Activated CD8-positive, alpha-beta memory T cell treated with anti-CD3 and anti-CD28 coated beads, Interleukin-2, amount 10 ng/mL, durations not matched to agents 7 days and 5 days (primary cell): Measurements from ENCODE around the gene PIGQ. TPM values are rescaled to one million over a fixed set of nuclear protein-coding genes. Genes with fewer than 3 reads are reported as not detected.

Experiments
- ATAC-seq: fragments of 150-1000 bp; cut with Tn5 transposase; one replicate; pipeline ENCODE4 v1.10.0; 2021; ENCODE audit warnings: moderate library complexity
- CTCF ChIA-PET: fragments of 350-600 bp; sonication (Branson Sonifier 250); formaldehyde crosslinking; loops from one replicate; lab custom pipeline; 2021; ENCODE audit warnings: antibody characterized with exemption; lab: Charles Lee
- DNase-seq: peaks from one replicate; pipeline ENCODE4 v3.0.0-alpha.2; 2020
- H3K27ac Mint-ChIP-seq: one replicate; pipeline ENCODE4 v1.8.0; 2021; ENCODE audit warnings: mild to moderate bottlenecking, mixed read lengths
- H3K27me3 Mint-ChIP-seq: one replicate; pipeline ENCODE4 v1.8.0; 2021; ENCODE audit warnings: mixed read lengths
- H3K36me3 Mint-ChIP-seq: one replicate; pipeline ENCODE4 v1.8.0; 2021; ENCODE audit warnings: mild to moderate bottlenecking, mixed read lengths
- H3K4me1 Mint-ChIP-seq: one replicate; pipeline ENCODE4 v1.8.0; 2021; ENCODE audit warnings: mixed read lengths
- H3K4me3 Mint-ChIP-seq: one replicate; pipeline ENCODE4 v1.8.0; 2021; ENCODE audit warnings: mild to moderate bottlenecking, moderate library complexity, mixed read lengths
- H3K9me3 Mint-ChIP-seq: one replicate; pipeline ENCODE4 v1.8.0; 2022; ENCODE audit warnings: low read depth, mixed read lengths
- total RNA-seq, 2 experiments: library from RNA; stranded (reverse); gene quantifications; one replicate each; pipeline ENCODE4 v1.2.3, GENCODE V29; 2021

PIGQ gene
- total RNA-seq, 2 experiments from 2014 or later: 38.8 to 41.0 TPM

DNA sequence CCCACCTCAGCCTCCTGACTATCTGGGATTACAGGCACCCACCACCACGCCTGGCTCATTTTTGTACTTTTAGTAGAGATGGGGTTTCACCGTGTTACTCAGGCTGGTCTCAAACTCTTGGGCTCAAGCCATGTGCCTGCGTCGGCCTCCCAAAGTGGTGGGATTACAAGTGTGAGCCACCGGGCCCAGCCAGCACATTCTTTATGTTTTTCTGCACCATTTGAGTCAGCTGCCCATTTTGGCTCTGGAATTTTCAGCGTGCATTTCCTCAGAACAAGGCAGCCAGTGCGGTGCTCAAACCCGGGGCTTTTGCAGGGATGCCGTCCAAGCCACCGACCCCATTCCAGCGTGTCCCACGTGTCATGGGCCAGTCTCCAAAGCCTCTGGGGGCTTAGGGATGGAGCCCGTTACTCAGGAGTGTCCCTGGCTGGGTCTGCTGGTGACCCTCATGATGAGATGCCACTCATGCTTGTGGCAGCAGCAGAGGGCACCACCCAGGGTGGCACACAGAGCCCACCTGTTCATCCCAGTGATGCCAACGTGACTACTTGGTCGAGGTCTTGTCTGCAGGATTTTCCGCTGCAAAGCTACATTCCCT lies 16.4 kb downstream of the PIGQ start:
- H3K4me3 Mint-ChIP-seq: no peak overlapping the region
- H3K36me3 Mint-ChIP-seq: no peaks in the 10 kb centered on the region
- no peak overlapping the region for H3K27ac Mint-ChIP-seq
- DNase-seq (no peak), ATAC-seq (no peak)
- no peaks in the 10 kb centered on the region for H3K9me3 Mint-ChIP-seq
- H3K4me1 Mint-ChIP-seq: peaks cover 21% of the 10 kb centered on the region
- CTCF ChIA-PET: no interaction called here
- no peaks in the 10 kb centered on the region for H3K27me3 Mint-ChIP-seq

- Mint-ChIP-seq H3K9me3 (no peaks in the 10 kb centered on the region), H3K36me3 (no peaks in the 10 kb centered on the region), H3K4me1 (peaks cover 23% of the 10 kb centered on the region), H3K27ac (peak overlapping the region; percentile 97), H3K4me3 (peak overlapping the region; percentile 85), H3K27me3 (no peaks in the 10 kb centered on the region)
- DNase-seq: no peak
- CTCF ChIA-PET: interaction anchor here (1.1 to 2.3 kb wide), 3 partner anchors 8 to 13 kb away, joined by 3 to 9 read pairs (median 5); no protein-coding TSS in a partner anchor
- no peak for ATAC-seq
These were observed 17.1 kb downstream of the PIGQ start for GRCh38 chr16:586645-587590.

- H3K4me1 Mint-ChIP-seq: peaks cover 25% of the 10 kb centered on the region
- ATAC-seq (peak; percentile 11), DNase-seq (peak; percentile 78)
- peak overlapping the region; percentile 85 for H3K4me3 Mint-ChIP-seq
- CTCF ChIA-PET: interaction anchor here (1.2 to 2.3 kb wide), 4 partner anchors 10 to 59 kb away, joined by 3 to 9 read pairs (median 4); partner anchors contain the start of gene METTL26
- no peaks in the 10 kb centered on the region for H3K9me3 Mint-ChIP-seq
- H3K27ac Mint-ChIP-seq: peak overlapping the region; percentile 97
- H3K27me3 Mint-ChIP-seq: no peaks in the 10 kb centered on the region
- H3K36me3 Mint-ChIP-seq: no peaks in the 10 kb centered on the region
These were observed 18.8 kb downstream of the PIGQ start for GRCh38 chr16:588639-588888.

DNA sequence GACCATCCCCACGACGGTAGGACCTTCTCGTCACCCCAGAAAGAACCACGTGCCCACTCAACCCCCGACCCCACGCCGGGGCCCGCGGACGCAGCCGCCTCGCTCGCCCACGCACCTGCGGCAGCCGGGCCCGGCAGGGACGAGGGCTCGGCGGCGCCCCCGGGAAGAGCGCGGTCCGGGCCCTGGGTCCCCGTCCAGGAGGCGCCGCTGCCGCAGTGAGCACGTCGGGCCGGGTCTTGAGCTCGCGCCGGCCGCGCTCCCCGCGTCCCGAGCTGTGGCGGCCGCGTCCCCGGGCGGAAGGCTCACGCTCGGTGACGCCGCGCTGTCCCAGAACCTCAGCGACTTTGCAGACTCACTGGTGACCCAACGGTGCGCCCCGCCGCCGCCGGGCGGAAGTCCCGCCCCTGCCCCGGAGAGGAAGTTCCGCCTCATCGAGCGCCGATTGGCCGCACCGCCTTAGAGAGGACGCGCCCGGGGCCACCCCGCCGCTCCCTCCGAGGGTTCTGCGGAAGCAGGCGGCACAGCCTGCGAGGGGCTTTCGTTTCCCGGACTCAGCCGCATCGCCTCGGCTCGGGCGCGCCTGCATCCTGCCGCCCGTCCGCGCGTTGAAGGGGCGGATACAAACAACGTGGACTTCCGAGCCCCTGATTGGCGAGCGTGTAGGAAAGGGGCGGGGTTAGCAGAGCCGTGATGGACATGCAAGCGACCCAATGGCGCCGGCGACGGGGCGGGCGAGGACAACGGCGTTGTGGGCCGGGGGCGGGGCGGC lies 19.3 kb downstream of the PIGQ start:
- Mint-ChIP-seq H3K9me3 (no peaks in the 10 kb centered on the region), H3K4me1 (peaks cover 25% of the 10 kb centered on the region), H3K27ac (peak overlapping the region; percentile 97), H3K4me3 (peak overlapping the region; percentile 85), H3K36me3 (no peaks in the 10 kb centered on the region), H3K27me3 (no peaks in the 10 kb centered on the region)
- CTCF ChIA-PET: interaction anchor here (1.2 to 2.3 kb wide), 4 partner anchors 10 to 59 kb away, joined by 3 to 9 read pairs (median 4); partner anchors contain the start of gene METTL26
- ATAC-seq (peak; percentile 78), DNase-seq (peak; percentile 98)

- no peaks in the 10 kb centered on the region for H3K27me3 Mint-ChIP-seq
- ATAC-seq: peak; percentile 87
- no peaks in the 10 kb centered on the region for H3K36me3 Mint-ChIP-seq
- peak within 1 kb of the TSS; percentile 85 for H3K4me3 Mint-ChIP-seq
- H3K9me3 Mint-ChIP-seq: no peaks in the 10 kb centered on the region
- peak; percentile 99 for DNase-seq
- peak within 1 kb of the TSS; percentile 94 for H3K27ac Mint-ChIP-seq
- CTCF ChIA-PET: interaction anchor here (0.9 kb wide), 1 partner anchor 46 kb away, joined by 3 read pairs; the partner anchor contains the start of gene METTL26
- peaks cover 25% of the 10 kb centered on the region for H3K4me1 Mint-ChIP-seq
These were observed 20.0 kb downstream of the PIGQ start, which contains the start of gene RAB40C for GRCh38 chr16:589658-590187. Gene RAB40C (plus strand): TSS chr16:590066. CDS start chr16:590292, 226 bp downstream.

DNA sequence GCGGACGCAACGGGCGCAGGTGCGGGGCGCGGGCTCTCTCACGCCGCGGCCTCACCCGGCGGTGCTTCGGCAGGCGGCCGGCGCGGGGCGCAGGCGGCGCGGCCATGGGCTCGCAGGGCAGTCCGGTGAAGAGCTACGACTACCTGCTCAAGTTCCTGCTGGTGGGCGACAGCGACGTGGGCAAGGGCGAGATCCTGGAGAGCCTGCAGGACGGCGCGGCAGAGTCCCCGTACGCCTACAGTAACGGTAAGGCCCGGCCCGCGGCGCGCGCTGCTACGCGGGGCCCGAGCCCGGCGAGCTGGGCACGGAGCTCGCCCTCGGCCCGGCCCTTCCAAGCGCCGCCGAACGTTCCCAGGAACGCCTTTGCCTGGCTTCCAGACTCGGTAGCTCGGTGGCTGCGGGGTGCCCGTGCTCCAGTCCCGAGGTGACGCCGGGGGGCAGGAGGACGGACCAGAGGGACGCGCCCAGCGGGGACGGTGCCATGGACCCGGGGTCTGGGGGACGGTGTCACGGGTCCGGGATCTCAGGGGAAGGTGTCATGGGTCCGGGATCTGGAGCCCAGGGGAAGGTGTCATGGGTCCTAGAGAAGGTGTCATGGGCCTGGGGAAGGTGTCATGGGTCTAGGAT lies 20.5 kb downstream of the PIGQ start:
- no peaks in the 10 kb centered on the region for H3K9me3 Mint-ChIP-seq
- H3K27ac Mint-ChIP-seq: no peak overlapping the region
- ATAC-seq (peak; percentile 0), DNase-seq (peak; percentile 54)
- no peaks in the 10 kb centered on the region for H3K36me3 Mint-ChIP-seq
- peak overlapping the region; percentile 73 for H3K4me3 Mint-ChIP-seq
- no peaks in the 10 kb centered on the region for H3K27me3 Mint-ChIP-seq
- CTCF ChIA-PET: interaction anchor here (0.9 kb wide), 1 partner anchor 46 kb away, joined by 3 read pairs; the partner anchor contains the start of gene METTL26
- peaks cover 25% of the 10 kb centered on the region for H3K4me1 Mint-ChIP-seq

- CTCF ChIA-PET: interaction anchor here (0.9 kb wide), 1 partner anchor 45 kb away, joined by 3 read pairs; the partner anchor contains the start of gene METTL26
- Mint-ChIP-seq H3K4me3 (peak overlapping the region; percentile 73), H3K9me3 (no peaks in the 10 kb centered on the region), H3K36me3 (no peaks in the 10 kb centered on the region), H3K27ac (peak overlapping the region; percentile 24), H3K27me3 (no peaks in the 10 kb centered on the region), H3K4me1 (peaks cover 25% of the 10 kb centered on the region)
- no peak for DNase-seq
- no peak for ATAC-seq
These were observed 21.0 kb downstream of the PIGQ start for GRCh38 chr16:590815-591200.

DNA sequence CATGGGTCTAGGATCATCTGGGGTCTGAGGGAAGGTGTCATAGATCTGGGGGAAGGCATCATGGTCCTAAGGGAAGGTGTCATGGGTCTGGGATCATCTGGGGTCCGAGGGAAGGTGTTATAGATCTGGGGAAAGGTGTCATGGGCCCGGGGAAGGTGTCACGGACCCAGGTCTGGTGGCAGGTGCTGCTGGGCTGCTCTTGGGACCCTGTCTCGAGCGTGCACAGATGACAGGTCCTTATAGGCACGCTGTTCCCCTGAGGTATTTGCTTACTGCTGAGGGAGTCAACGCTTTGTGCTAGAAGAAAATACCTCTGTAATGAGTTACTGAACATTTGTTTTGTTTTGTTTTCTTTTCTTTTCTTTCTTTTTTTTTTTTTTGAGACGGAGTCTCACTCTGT lies 21.5 kb downstream of the PIGQ start:
- H3K4me3 Mint-ChIP-seq: peak overlapping the region; percentile 73
- CTCF ChIA-PET: no interaction called here
- H3K9me3 Mint-ChIP-seq: no peaks in the 10 kb centered on the region
- H3K27ac Mint-ChIP-seq: peak overlapping the region; percentile 24
- peaks cover 27% of the 10 kb centered on the region for H3K4me1 Mint-ChIP-seq
- no peaks in the 10 kb centered on the region for H3K36me3 Mint-ChIP-seq
- no peak for ATAC-seq
- no peak for DNase-seq
- no peaks in the 10 kb centered on the region for H3K27me3 Mint-ChIP-seq

- H3K27ac Mint-ChIP-seq: no peak overlapping the region
- no peaks in the 10 kb centered on the region for H3K27me3 Mint-ChIP-seq
- H3K9me3 Mint-ChIP-seq: no peaks in the 10 kb centered on the region
- no peak for ATAC-seq
- CTCF ChIA-PET: no interaction called here
- H3K4me1 Mint-ChIP-seq: peaks cover 24% of the 10 kb centered on the region
- H3K4me3 Mint-ChIP-seq: no peak overlapping the region
- no peak for DNase-seq
- peaks cover 2% of the 10 kb centered on the region for H3K36me3 Mint-ChIP-seq
These were observed 22.2 kb downstream of the PIGQ start for GRCh38 chr16:591892-592517.

DNA sequence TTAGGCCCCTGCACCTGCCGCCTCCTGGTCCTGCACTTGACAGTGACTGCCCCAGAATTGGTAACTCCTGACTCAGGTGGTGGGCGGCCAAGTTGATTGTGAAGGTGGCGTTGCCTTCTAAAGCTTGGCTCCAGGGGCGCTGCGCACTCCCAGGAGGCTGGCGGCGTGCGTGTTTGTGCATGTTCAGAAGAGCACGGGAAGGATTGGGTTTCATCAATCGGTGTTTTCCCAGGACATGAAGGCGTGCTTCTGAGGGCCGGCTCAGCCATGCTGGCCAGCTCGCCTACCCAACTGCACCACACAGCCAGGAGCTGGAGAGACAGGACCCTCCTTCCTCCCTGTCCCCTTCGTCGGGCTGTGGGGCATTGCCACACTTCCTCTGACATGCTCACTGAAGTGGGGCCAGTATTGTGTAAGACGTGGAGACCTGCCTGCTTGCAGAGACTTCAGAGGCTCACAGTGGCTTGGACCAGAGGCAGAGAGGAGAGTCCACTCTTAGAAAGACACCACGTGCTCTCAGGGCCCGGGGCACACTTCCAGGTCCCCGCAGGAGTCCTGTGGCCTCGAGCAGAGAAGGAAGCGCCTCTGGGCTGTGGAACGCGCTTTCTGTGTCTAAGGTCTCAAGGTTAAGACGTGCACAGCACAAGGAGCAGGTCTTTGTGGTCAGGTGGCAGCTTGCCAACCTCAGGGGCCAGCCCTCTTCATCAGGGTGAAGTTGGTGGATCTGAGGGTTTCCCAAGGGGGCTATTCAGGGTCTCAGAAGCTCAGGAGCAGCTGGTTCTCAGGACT lies 22.9 kb downstream of the PIGQ start:
- CTCF ChIA-PET: interaction anchor here (1.2 kb wide), 1 partner anchor 55 kb away, joined by 3 read pairs; no protein-coding TSS in a partner anchor
- Mint-ChIP-seq H3K4me1 (peaks cover 19% of the 10 kb centered on the region), H3K27ac (no peak overlapping the region), H3K36me3 (peaks cover 2% of the 10 kb centered on the region), H3K27me3 (no peaks in the 10 kb centered on the region), H3K9me3 (no peaks in the 10 kb centered on the region), H3K4me3 (no peak overlapping the region)
- ATAC-seq (no peak), DNase-seq (no peak)

GRCh38 chr16:593406-593805 lies 23.6 kb downstream of the PIGQ start:
- no peak for DNase-seq
- Mint-ChIP-seq H3K27ac (no peak overlapping the region), H3K27me3 (no peaks in the 10 kb centered on the region), H3K36me3 (peaks cover 2% of the 10 kb centered on the region), H3K4me1 (peaks cover 14% of the 10 kb centered on the region), H3K4me3 (no peak overlapping the region), H3K9me3 (no peaks in the 10 kb centered on the region)
- CTCF ChIA-PET: interaction anchor here (1.2 kb wide), 1 partner anchor 55 kb away, joined by 3 read pairs; no protein-coding TSS in a partner anchor
- ATAC-seq: no peak
